BLaER1 treated with 17β-estradiol and CSF1 and Interleukin-3, amounts not matched to agents 10 nM and 100 nM (cell line): Measurements from ENCODE around the gene SLC39A10.

Experiments
- H3K27ac ChIP-seq, 11 experiments: shearing (Covaris generic); formaldehyde crosslinking; 2 replicates each; pipeline ENCODE4 v1.8.1; 2022
- H3K27me3 ChIP-seq, 11 experiments: shearing (Covaris generic); formaldehyde crosslinking; 2 replicates each; pipeline ENCODE4 v1.8.1; 2022
- H3K36me3 ChIP-seq, 11 experiments: shearing (Covaris generic); formaldehyde crosslinking; 2 replicates each; pipeline ENCODE4 v1.8.1; 2022
- H3K4me1 ChIP-seq, 10 experiments: shearing (Covaris generic); formaldehyde crosslinking; 2 replicates each; pipeline ENCODE4 v1.8.1; 2022
- H3K4me2 ChIP-seq, 11 experiments: shearing (Covaris generic); formaldehyde crosslinking; 2 replicates each; pipeline ENCODE4 v1.8.1; 2022
- H3K4me3 ChIP-seq, 10 experiments: shearing (Covaris generic); formaldehyde crosslinking; 2 replicates each; pipeline ENCODE4 v1.8.1; 2022
- H3K9ac ChIP-seq, 11 experiments: shearing (Covaris generic); formaldehyde crosslinking; 2 replicates each; pipeline ENCODE4 v1.8.1; 2022
- H3K9me3 ChIP-seq, 11 experiments: shearing (Covaris generic); formaldehyde crosslinking; replicated peaks in 1 of 11; 2 replicates each; pipeline ENCODE4 v1.8.1; 2022
- H4K20me1 ChIP-seq, 11 experiments: shearing (Covaris generic); formaldehyde crosslinking; 2 replicates each; pipeline ENCODE4 v1.8.1; 2022
- Cebpa-rat ChIP-seq, 11 experiments: shearing (Covaris generic); IDR thresholded peaks; 2 replicates each; pipeline ENCODE4 v1.8.1; 2022

Gene SLC39A10

GRCh38 chr2:195626507-195626906 lies 30.5 kb upstream of the SLC39A10 start:
- Histone ChIP-seq H3K9ac (no peak overlapping the region), H4K20me1 (no peaks in the 10 kb centered on the region)

GRCh38 chr2:195628666-195629065 lies 28.4 kb upstream of the SLC39A10 start:
- H3K27ac ChIP-seq, result no peak overlapping the region
- H3K4me2 ChIP-seq, result no peak overlapping the region
- TF ChIP-seq Cebpa-rat (IDR thresholded peaks at IDR 0.05), result no peak
- H3K4me3 ChIP-seq, result no peak overlapping the region
- peaks cover 0 to 22% (median 10%) of the 10 kb centered on the region in 10 experiments; a peak in 11 of 20 replicates for H3K4me1 ChIP-seq
- no peaks in the 10 kb centered on the region for H3K27me3 ChIP-seq
- H3K9ac ChIP-seq, result no peak overlapping the region
- H3K36me3 ChIP-seq, result no peaks in the 10 kb centered on the region
- no peaks in the 10 kb centered on the region for H4K20me1 ChIP-seq
- H3K9me3 ChIP-seq, result 0 out of 22 replicates have a peak, but pooled peaks cover 0 to 3% (median 0%) of the 10 kb centered on the region in 11 experiments

More at GRCh38 chr2:195626507-195626906, 30.5 kb upstream of the SLC39A10 start:
- H3K36me3 ChIP-seq, result no peaks in the 10 kb centered on the region
- H3K4me1 ChIP-seq, result peaks cover 0 to under 1% (median 0%) of the 10 kb centered on the region in 10 experiments; a peak in 2 of 20 replicates
- H3K9me3 ChIP-seq, result 0 out of 22 replicates have a peak, but pooled peaks cover 0 to 3% (median 0%) of the 10 kb centered on the region in 11 experiments
- no peak overlapping the region for H3K27ac ChIP-seq
- TF ChIP-seq Cebpa-rat (IDR thresholded peaks at IDR 0.05), result no peak
- H3K4me2 ChIP-seq, result no peak overlapping the region
- H3K27me3 ChIP-seq, result no peaks in the 10 kb centered on the region
- H3K4me3 ChIP-seq, result no peak overlapping the region

- Histone ChIP-seq H3K9me3 (0 out of 22 replicates have a peak, but pooled peaks cover 0 to 3% (median 0%) of the 10 kb centered on the region in 11 experiments), H3K9ac (peak overlapping the region in 2 of 11 experiments; percentile 23 to 46; a peak in 4 of 22 replicates), H3K4me3 (no peak overlapping the region), H3K4me2 (peak overlapping the region in 5 of 11 experiments; percentile 39 to 79 (median 52); a peak in 10 of 22 replicates), H3K36me3 (no peaks in the 10 kb centered on the region), H3K27me3 (no peaks in the 10 kb centered on the region), H4K20me1 (no peaks in the 10 kb centered on the region), H3K27ac (peak overlapping the region in 8 of 11 experiments; percentile 11 to 82 (median 66); a peak in 13 of 22 replicates), H3K4me1 (peaks cover 0 to 58% (median 18%) of the 10 kb centered on the region in 10 experiments; a peak in 11 of 20 replicates)
- TF ChIP-seq Cebpa-rat (IDR thresholded peaks at IDR 0.05), result no peak
Observed at GRCh38 chr2:195632856-195633572, 24.0 kb upstream of the SLC39A10 start.

GRCh38 chr2:195633573-195633870 lies 23.5 kb upstream of the SLC39A10 start:
- Histone ChIP-seq H3K9me3 (0 out of 22 replicates have a peak, but pooled peaks cover 0 to 3% (median 0%) of the 10 kb centered on the region in 11 experiments), H3K27me3 (no peaks in the 10 kb centered on the region), H3K4me1 (peaks cover 0 to 58% (median 18%) of the 10 kb centered on the region in 10 experiments; a peak in 11 of 20 replicates), H4K20me1 (no peaks in the 10 kb centered on the region), H3K36me3 (no peaks in the 10 kb centered on the region), H3K27ac (peak overlapping the region in 8 of 11 experiments; percentile 11 to 82 (median 66); a peak in 13 of 22 replicates), H3K4me3 (no peak overlapping the region), H3K4me2 (peak overlapping the region in 5 of 11 experiments; percentile 39 to 79 (median 52); a peak in 10 of 22 replicates), H3K9ac (peak overlapping the region in 2 of 11 experiments; percentile 23 to 46; a peak in 4 of 22 replicates)
- no peak for TF ChIP-seq Cebpa-rat (IDR thresholded peaks at IDR 0.05)

- no peaks in the 10 kb centered on the region for H4K20me1 ChIP-seq
- peaks cover 0 to 3% (median 0%) of the 10 kb centered on the region in 11 experiments; a peak in 2 of 22 replicates for H3K9me3 ChIP-seq
- H3K4me2 ChIP-seq, result peak overlapping the region in 2 of 11 experiments; percentile 49 to 79; a peak in 4 of 22 replicates
- H3K27me3 ChIP-seq, result no peaks in the 10 kb centered on the region
- H3K4me3 ChIP-seq, result no peak overlapping the region
- no peaks in the 10 kb centered on the region for H3K36me3 ChIP-seq
- peaks cover 0 to 61% (median 19%) of the 10 kb centered on the region in 10 experiments; a peak in 11 of 20 replicates for H3K4me1 ChIP-seq
- TF ChIP-seq Cebpa-rat (IDR thresholded peaks at IDR 0.05), result no peak
- H3K9ac ChIP-seq, result no peak overlapping the region
- H3K27ac ChIP-seq, result peak overlapping the region in 2 of 11 experiments; percentile 67 to 82; a peak in 1 of 22 replicates
Observed at GRCh38 chr2:195633974-195634373, 23.1 kb upstream of the SLC39A10 start.

- Histone ChIP-seq H3K27ac (0 out of 22 replicates have a peak overlapping the region, but pooled peaks of 4 of the 11 experiments have one; percentile 6 to 19 (median 7)), H3K9me3 (peaks cover 0 to 12% (median 0%) of the 10 kb centered on the region in 11 experiments; a peak in 2 of 22 replicates), H3K4me3 (no peak overlapping the region), H3K4me1 (peaks cover 0 to 80% (median 40%) of the 10 kb centered on the region in 10 experiments; a peak in 16 of 20 replicates), H3K9ac (no peak overlapping the region), H3K36me3 (no peaks in the 10 kb centered on the region), H3K4me2 (peak overlapping the region in 4 of 11 experiments; percentile 18 to 38 (median 36); a peak in 6 of 22 replicates), H4K20me1 (no peaks in the 10 kb centered on the region), H3K27me3 (no peaks in the 10 kb centered on the region)
- no peak for TF ChIP-seq Cebpa-rat (IDR thresholded peaks at IDR 0.05)
Observed at GRCh38 chr2:195636890-195637289, 20.1 kb upstream of the SLC39A10 start.

GRCh38 chr2:195638750-195639149 lies 18.3 kb upstream of the SLC39A10 start:
- TF ChIP-seq Cebpa-rat (IDR thresholded peaks at IDR 0.05), result no peak
- Histone ChIP-seq H3K27ac (peak overlapping the region in 8 of 11 experiments; percentile 9 to 31 (median 26); a peak in 8 of 22 replicates), H3K9me3 (peaks cover 0 to 15% (median 0%) of the 10 kb centered on the region in 11 experiments; a peak in 2 of 22 replicates)

GRCh38 chr2:195639238-195639858 lies 17.7 kb upstream of the SLC39A10 start:
- H3K27me3 ChIP-seq, result no peaks in the 10 kb centered on the region
- H3K36me3 ChIP-seq, result no peaks in the 10 kb centered on the region
- H3K4me3 ChIP-seq, result no peak overlapping the region
- peak overlapping the region in 4 of 11 experiments; percentile 27 to 55 (median 46); a peak in 6 of 22 replicates for H3K4me2 ChIP-seq
- peaks cover 0 to 80% (median 50%) of the 10 kb centered on the region in 10 experiments; a peak in 18 of 20 replicates for H3K4me1 ChIP-seq
- H3K9ac ChIP-seq, result no peak overlapping the region
- TF ChIP-seq Cebpa-rat (IDR thresholded peaks at IDR 0.05), result peak in 7 of 11 experiments; percentile 18 to 71 (median 49); a peak in 6 of 22 replicates
- peak overlapping the region in 8 of 11 experiments; percentile 9 to 31 (median 26); a peak in 10 of 22 replicates for H3K27ac ChIP-seq
- H3K9me3 ChIP-seq, result peaks cover 0 to 15% (median 0%) of the 10 kb centered on the region in 11 experiments; a peak in 2 of 22 replicates
- no peaks in the 10 kb centered on the region for H4K20me1 ChIP-seq

More at GRCh38 chr2:195638750-195639149, 18.3 kb upstream of the SLC39A10 start:
- Histone ChIP-seq H3K9ac (no peak overlapping the region), H3K27me3 (no peaks in the 10 kb centered on the region), H3K4me3 (no peak overlapping the region), H3K4me2 (peak overlapping the region in 1 of 11 experiments; percentile 51; a peak in 1 of 22 replicates), H3K36me3 (no peaks in the 10 kb centered on the region), H3K4me1 (peaks cover 0 to 80% (median 48%) of the 10 kb centered on the region in 10 experiments; a peak in 18 of 20 replicates), H4K20me1 (no peaks in the 10 kb centered on the region)
